GOT3 (cell line): Measurements from ENCODE around the gene SKIC2.
A peak's percentile ranks its signal among the peaks of the same experiment; 100 is the strongest.

Source experiments
- DNase-seq: peaks from one replicate; lab custom pipeline; 2025; ENCODE audit warnings: mixed read lengths; lab: John Stamatoyannopoulos, UW

The SKIC2 gene

GRCh38 chr6:31945507-31946369 lies 13.2 kb upstream of the SKIC2 start, which contains the start of gene CFB:
TSS of gene CFB (plus strand) at chr6:31946095. CDS start at chr6:31946222, 127 bp downstream.
- peak; percentile 59 for DNase-seq

GRCh38 chr6:31946370-31946885 lies 12.5 kb upstream of the SKIC2 start:
- no peak for DNase-seq

- no peak for DNase-seq
Measured at GRCh38 chr6:31947070-31947675, 11.8 kb upstream of the SKIC2 start.

GRCh38 chr6:31947864-31948263 lies 11.1 kb upstream of the SKIC2 start:
- DNase-seq: no peak

GRCh38 chr6:31948306-31948705 lies 10.7 kb upstream of the SKIC2 start:
- DNase-seq: no peak

- no peak for DNase-seq
Measured at GRCh38 chr6:31948753-31949413, 10.1 kb upstream of the SKIC2 start.

- DNase-seq: no peak
Measured at GRCh38 chr6:31949926-31950548, 8.9 kb upstream of the SKIC2 start.

GRCh38 chr6:31952140-31952805 lies 6.7 kb upstream of the SKIC2 start:
- no peak for DNase-seq

- no peak for DNase-seq
Measured at GRCh38 chr6:31952890-31953289, 6.1 kb upstream of the SKIC2 start.

- no peak for DNase-seq
Measured at GRCh38 chr6:31954511-31954910, 4.5 kb upstream of the SKIC2 start.

GRCh38 chr6:31956796-31957195 lies 2.2 kb upstream of the SKIC2 start:
- DNase-seq: no peak

- no peak for DNase-seq
Measured at GRCh38 chr6:31958412-31958740, 599 bp upstream of the SKIC2 start.

GRCh38 chr6:31961616-31962015 lies 2.6 kb downstream of the SKIC2 start:
- DNase-seq: no peak

GRCh38 chr6:31963921-31964320 lies 4.9 kb downstream of the SKIC2 start:
- DNase-seq: no peak

- no peak for DNase-seq
Measured at GRCh38 chr6:31965700-31966099, 6.7 kb downstream of the SKIC2 start.

- DNase-seq: no peak
Measured at GRCh38 chr6:31966506-31966905, 7.5 kb downstream of the SKIC2 start.

- no peak for DNase-seq
Measured at GRCh38 chr6:31966997-31967925, 8.3 kb downstream of the SKIC2 start.

- DNase-seq: no peak
Measured at GRCh38 chr6:31967926-31968320, 8.9 kb downstream of the SKIC2 start.

GRCh38 chr6:31968326-31968725 lies 9.4 kb downstream of the SKIC2 start:
- no peak for DNase-seq

GRCh38 chr6:31968791-31969711 lies 10.1 kb downstream of the SKIC2 start:
- DNase-seq: no peak
